OCI-LY3 (cell line): ENCODE data around the gene SLC22A12.

Experiments
- EZH2phosphoT487 ChIP-seq: fragments of 200-600 bp; shearing (Covaris generic); IDR thresholded peaks from 2 replicates; pipeline ENCODE4 v1.6.1; 2018; ENCODE audit warnings: antibody characterized with exemption, mixed run types, low read depth
- TF ChIP-seq, protein P1 (sequence below): fragments of 200-600, 300-600 bp; sonication (generic); IDR thresholded peaks from 2 replicates; pipeline ENCODE4 v1.5.1; 2014; ENCODE audit warnings: antibody characterized with exemption, low read length, low read depth

DNA sequence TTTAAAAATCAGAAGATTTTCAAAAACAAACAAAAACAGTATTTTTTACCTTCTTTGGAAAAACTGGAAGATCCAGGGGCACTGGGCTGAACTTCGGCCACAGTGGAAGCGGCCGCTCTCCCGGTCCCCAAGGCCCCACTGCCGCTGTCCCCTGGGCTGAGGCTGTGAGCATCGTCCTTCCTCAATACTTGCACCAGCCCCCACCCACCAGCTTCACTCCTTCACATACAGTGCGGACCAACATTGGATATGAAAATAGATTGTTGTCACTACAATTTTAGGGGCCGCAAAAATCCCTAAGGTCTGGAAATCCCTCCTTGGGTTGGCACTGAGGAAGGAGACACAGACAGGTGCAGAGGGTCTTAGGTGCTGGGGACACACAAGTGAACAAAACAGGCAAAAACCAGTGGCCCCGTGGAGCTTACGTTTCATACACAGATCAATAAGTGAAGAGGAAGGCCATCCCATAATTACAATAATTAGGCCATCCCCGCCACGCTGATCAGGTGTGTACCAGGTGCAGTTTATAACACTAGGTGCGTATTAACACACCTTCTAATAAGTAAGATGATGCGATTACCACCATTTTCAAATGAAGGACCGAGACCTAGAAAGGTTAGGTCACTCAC is 28.2 kb upstream of the SLC22A12 start:
- TF ChIP-seq, protein P1, sequence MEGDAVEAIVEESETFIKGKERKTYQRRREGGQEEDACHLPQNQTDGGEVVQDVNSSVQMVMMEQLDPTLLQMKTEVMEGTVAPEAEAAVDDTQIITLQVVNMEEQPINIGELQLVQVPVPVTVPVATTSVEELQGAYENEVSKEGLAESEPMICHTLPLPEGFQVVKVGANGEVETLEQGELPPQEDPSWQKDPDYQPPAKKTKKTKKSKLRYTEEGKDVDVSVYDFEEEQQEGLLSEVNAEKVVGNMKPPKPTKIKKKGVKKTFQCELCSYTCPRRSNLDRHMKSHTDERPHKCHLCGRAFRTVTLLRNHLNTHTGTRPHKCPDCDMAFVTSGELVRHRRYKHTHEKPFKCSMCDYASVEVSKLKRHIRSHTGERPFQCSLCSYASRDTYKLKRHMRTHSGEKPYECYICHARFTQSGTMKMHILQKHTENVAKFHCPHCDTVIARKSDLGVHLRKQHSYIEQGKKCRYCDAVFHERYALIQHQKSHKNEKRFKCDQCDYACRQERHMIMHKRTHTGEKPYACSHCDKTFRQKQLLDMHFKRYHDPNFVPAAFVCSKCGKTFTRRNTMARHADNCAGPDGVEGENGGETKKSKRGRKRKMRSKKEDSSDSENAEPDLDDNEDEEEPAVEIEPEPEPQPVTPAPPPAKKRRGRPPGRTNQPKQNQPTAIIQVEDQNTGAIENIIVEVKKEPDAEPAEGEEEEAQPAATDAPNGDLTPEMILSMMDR, result no peak
- TF ChIP-seq EZH2phosphoT487, result no peak
